PFSK-1 (cell line): ENCODE measurements around the gene PDYN.

Experiments
- POLR2AphosphoS5 ChIP-seq: IDR thresholded peaks from 2 replicates; pipeline ENCODE4 v1.6.1; 2012; ENCODE audit warnings: low read depth, mild to moderate bottlenecking, control low read depth, low read length, moderate library complexity
- SIN3A ChIP-seq: IDR thresholded peaks from 2 replicates; pipeline ENCODE4 v1.6.1; 2012; ENCODE audit warnings: mild to moderate bottlenecking, low read length, moderate library complexity, borderline replicate concordance; ENCODE audit not compliant: insufficient read depth
- TAF1 ChIP-seq: IDR thresholded peaks from 2 replicates; pipeline ENCODE4 v1.6.1; 2012; ENCODE audit warnings: low read length, control low read depth, borderline replicate concordance; ENCODE audit not compliant: insufficient read depth
- TF ChIP-seq, protein P1 (sequence below), 2 experiments: IDR thresholded peaks; 2 replicates each; pipeline versions ENCODE4 v1.6.1 to v1.8.0; 2011 to 2012; ENCODE audit warnings: low read depth in 2 of 2, low read length in 2 of 2, control low read depth in 1 of 2, inconsistent platforms in 1 of 2, mild to moderate bottlenecking in 1 of 2, moderate library complexity in 1 of 2; ENCODE audit not compliant: insufficient read depth in 1 of 2

DNA sequence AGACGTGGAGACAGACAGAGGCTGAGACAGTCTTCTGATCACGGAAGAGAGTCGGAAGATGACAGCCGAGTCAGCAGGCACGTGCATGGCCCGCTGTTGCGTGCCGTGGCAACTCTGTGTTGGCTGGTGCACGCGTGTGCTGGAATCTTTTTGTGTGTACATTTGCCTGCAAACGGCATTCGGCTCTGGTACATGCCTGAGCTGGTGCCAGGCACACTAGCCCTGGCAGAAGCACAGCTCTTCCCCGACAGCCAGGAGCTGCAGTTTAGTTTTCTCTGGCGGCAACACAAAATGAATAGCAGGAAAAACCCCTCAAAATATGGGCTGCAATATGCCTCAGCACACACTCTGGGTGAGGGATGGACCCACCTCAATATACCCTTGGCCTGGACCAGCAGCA is 769 bp upstream of the PDYN start:
- TF ChIP-seq, protein P1, sequence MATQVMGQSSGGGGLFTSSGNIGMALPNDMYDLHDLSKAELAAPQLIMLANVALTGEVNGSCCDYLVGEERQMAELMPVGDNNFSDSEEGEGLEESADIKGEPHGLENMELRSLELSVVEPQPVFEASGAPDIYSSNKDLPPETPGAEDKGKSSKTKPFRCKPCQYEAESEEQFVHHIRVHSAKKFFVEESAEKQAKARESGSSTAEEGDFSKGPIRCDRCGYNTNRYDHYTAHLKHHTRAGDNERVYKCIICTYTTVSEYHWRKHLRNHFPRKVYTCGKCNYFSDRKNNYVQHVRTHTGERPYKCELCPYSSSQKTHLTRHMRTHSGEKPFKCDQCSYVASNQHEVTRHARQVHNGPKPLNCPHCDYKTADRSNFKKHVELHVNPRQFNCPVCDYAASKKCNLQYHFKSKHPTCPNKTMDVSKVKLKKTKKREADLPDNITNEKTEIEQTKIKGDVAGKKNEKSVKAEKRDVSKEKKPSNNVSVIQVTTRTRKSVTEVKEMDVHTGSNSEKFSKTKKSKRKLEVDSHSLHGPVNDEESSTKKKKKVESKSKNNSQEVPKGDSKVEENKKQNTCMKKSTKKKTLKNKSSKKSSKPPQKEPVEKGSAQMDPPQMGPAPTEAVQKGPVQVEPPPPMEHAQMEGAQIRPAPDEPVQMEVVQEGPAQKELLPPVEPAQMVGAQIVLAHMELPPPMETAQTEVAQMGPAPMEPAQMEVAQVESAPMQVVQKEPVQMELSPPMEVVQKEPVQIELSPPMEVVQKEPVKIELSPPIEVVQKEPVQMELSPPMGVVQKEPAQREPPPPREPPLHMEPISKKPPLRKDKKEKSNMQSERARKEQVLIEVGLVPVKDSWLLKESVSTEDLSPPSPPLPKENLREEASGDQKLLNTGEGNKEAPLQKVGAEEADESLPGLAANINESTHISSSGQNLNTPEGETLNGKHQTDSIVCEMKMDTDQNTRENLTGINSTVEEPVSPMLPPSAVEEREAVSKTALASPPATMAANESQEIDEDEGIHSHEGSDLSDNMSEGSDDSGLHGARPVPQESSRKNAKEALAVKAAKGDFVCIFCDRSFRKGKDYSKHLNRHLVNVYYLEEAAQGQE (IDR thresholded peaks at IDR 0.05; ENCODE audit: insufficient read depth in 1 of 2, low read depth in 2 of 2, low read length in 2 of 2), result no peak
- TF ChIP-seq POLR2AphosphoS5 (no peak), TAF1 (no peak), SIN3A (no peak)
